ENCODE results near the gene AGAP2. TPM values are rescaled to one million over a fixed set of nuclear protein-coding genes. Genes with fewer than 3 reads are reported as not detected.

AGAP2 gene
- total RNA-seq, 1 experiment from 2014 or later = 5.3 TPM

DNA sequence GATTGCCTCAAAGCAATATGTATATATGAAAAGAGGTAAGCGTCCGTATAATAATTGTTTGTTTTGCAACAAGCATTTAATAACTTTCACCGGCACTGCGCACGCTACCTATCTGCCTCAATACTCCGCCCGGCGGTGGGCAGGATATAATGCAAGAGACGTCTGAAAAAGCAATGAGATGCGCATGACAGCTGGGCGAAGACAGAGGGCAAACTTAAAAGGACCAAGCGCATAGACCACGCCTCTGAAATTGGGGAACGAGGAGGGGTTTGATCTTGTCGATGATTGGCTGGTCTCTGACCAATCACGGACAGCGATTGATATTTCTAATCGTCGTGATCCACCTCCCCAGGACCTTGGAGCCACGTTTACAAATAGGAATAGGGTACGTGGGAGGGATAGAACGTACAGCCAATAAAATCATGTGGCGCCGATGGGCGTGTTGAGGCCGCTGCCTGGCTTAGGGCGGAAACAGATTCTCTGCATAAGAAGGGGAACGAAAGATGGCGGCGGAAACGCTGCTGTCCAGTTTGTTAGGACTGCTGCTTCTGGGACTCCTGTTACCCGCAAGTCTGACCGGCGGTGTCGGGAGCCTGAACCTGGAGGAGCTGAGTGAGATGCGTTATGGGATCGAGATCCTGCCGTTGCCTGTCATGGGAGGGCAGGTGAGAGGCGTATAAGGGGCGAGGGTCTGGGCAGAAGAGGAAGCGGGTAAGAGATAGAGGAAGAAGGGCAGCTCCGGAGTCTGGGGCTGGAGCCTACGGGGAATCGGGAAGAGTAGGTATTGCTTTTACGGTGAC is 44.7 kb downstream of the AGAP2 start, which contains the start of gene OS9:
Gene OS9 (plus strand): TSS at position 474 of the 800 bp plus-strand sequence. CDS start 30 bp downstream, at position 504.
- WGBS (ENCODE audit: extremely low coverage, insufficient read length, low lambda C conversion rate) = no CpG with 5 or more reads among the region's 45 CpGs
- TF ChIP-seq, protein P1, sequence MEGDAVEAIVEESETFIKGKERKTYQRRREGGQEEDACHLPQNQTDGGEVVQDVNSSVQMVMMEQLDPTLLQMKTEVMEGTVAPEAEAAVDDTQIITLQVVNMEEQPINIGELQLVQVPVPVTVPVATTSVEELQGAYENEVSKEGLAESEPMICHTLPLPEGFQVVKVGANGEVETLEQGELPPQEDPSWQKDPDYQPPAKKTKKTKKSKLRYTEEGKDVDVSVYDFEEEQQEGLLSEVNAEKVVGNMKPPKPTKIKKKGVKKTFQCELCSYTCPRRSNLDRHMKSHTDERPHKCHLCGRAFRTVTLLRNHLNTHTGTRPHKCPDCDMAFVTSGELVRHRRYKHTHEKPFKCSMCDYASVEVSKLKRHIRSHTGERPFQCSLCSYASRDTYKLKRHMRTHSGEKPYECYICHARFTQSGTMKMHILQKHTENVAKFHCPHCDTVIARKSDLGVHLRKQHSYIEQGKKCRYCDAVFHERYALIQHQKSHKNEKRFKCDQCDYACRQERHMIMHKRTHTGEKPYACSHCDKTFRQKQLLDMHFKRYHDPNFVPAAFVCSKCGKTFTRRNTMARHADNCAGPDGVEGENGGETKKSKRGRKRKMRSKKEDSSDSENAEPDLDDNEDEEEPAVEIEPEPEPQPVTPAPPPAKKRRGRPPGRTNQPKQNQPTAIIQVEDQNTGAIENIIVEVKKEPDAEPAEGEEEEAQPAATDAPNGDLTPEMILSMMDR (conservative IDR thresholded peaks at IDR 0.05) = peak; percentile 77
- no peaks in the 10 kb centered on the region for H3K4me1 ChIP-seq (ENCODE audit: insufficient read depth, low read length)

More for the DNA sequence above, 44.7 kb downstream of the AGAP2 start, which contains the start of gene OS9:
- Histone ChIP-seq H3K14ac (ENCODE audit: insufficient read depth, low read length) (no peak within 1 kb of the TSS; the same call in 1 of the 2 replicates), H3K4me2 (ENCODE audit: insufficient read depth, insufficient read length, low read length) (peak within 1 kb of the TSS; percentile 77), H4K91ac (ENCODE audit: insufficient read length, low read depth, low read length) (no peak within 1 kb of the TSS), H2AFZ (ENCODE audit: low read length) (no peak within 1 kb of the TSS), H4K5ac (ENCODE audit: insufficient read length, low read depth, low read length) (no peak within 1 kb of the TSS), H3K79me2 (ENCODE audit: insufficient read depth, low read length) (no peaks in the 10 kb centered on the region), H3K9ac (ENCODE audit: extremely low read depth, insufficient read length, low read length) (peak within 1 kb of the TSS; percentile 87), H2AK5ac (ENCODE audit: insufficient read length, low read length) (no peak within 1 kb of the TSS), H2BK20ac (ENCODE audit: low read depth, low read length, poor library complexity, severe bottlenecking) (no peak within 1 kb of the TSS), H3K56ac (ENCODE audit: insufficient read length, low read depth, low read length) (no peak within 1 kb of the TSS), H3K9me3 (ENCODE audit: control insufficient read depth, low read depth, low read length) (no peaks in the 10 kb centered on the region), H3K27ac (ENCODE audit: insufficient read length, low read depth, low read length) (no peak within 1 kb of the TSS), H3K79me1 (ENCODE audit: insufficient read depth, low read depth, low read length, poor library complexity, severe bottlenecking) (no peaks in the 10 kb centered on the region), H3K23me2 (ENCODE audit: insufficient read length, low read depth, low read length, poor library complexity, severe bottlenecking) (peaks cover 4% of the 10 kb centered on the region), H4K20me1 (ENCODE audit: control insufficient read depth, insufficient read depth, insufficient read length) (no peaks in the 10 kb centered on the region), H3K27me3 (ENCODE audit: insufficient read depth, low read length) (no peaks in the 10 kb centered on the region), H4K8ac (replicated peaks; ENCODE audit: insufficient read length, low read depth, low read length) (no peak within 1 kb of the TSS), H2BK5ac (ENCODE audit: insufficient read length, low read length) (no peak within 1 kb of the TSS), H2BK120ac (ENCODE audit: low read depth, low read length, poor library complexity, severe bottlenecking) (no peak within 1 kb of the TSS), H2BK12ac (ENCODE audit: insufficient read length, low read depth, low read length) (no peak within 1 kb of the TSS), H3K4ac (ENCODE audit: low read depth, low read length) (no peak within 1 kb of the TSS), H3K23ac (ENCODE audit: insufficient read length, low read depth, low read length) (no peak within 1 kb of the TSS), H3T11ph (ENCODE audit: low read length) (no peak within 1 kb of the TSS), H2BK15ac (ENCODE audit: low read depth, low read length) (no peak within 1 kb of the TSS), H3K18ac (ENCODE audit: insufficient read length, low read depth, low read length) (peak within 1 kb of the TSS; percentile 69)
- H3K4me1 Mint-ChIP-seq = no peaks in the 10 kb centered on the region
- H3K27ac Mint-ChIP-seq = no peak within 1 kb of the TSS
- peak; percentile 100 for DNase-seq
- no peak within 1 kb of the TSS for H3K4me3 Mint-ChIP-seq
- peaks cover 0 to 4% of the 10 kb centered on the region in 2 experiments; a peak in 4 of 5 replicates for H3K9me3 Mint-ChIP-seq
- peaks cover 11% of the 10 kb centered on the region for H3K27me3 Mint-ChIP-seq (ENCODE audit: low read depth)
- peaks cover 2 to 20% (median 16%) of the 10 kb centered on the region in 3 experiments; a peak in 6 of 7 replicates for H3K36me3 Mint-ChIP-seq (ENCODE audit: insufficient read depth in 1 of 3, low read depth in 3 of 3)

All from H9 (cell line).